ENCODE results near the gene EPHA3.

Gene EPHA3

GRCh38 chr3:89087851-89088250, 19.6 kb upstream of the EPHA3 start:
- DNase-seq (ENCODE audit: extremely low read depth, low read depth), result no peak
- no peak for TF ChIP-seq CTCF (IDR thresholded peaks at IDR 0.05; ENCODE audit: low read depth, low read length)

GRCh38 chr3:89098173-89098572, 9.2 kb upstream of the EPHA3 start:
- no peak for TF ChIP-seq CTCF (IDR thresholded peaks at IDR 0.05; ENCODE audit: low read depth, low read length)
- no peak for DNase-seq (ENCODE audit: extremely low read depth, low read depth)

GRCh38 chr3:89098964-89099585, 8.3 kb upstream of the EPHA3 start:
- peak; percentile 22 for DNase-seq (ENCODE audit: extremely low read depth, low read depth)
- peak; percentile 99 for TF ChIP-seq CTCF (IDR thresholded peaks at IDR 0.05; ENCODE audit: low read depth, low read length)

GRCh38 chr3:89101251-89101650, 6.2 kb upstream of the EPHA3 start:
- no peak for TF ChIP-seq CTCF (IDR thresholded peaks at IDR 0.05; ENCODE audit: low read depth, low read length)
- DNase-seq (ENCODE audit: extremely low read depth, low read depth), result no peak

GRCh38 chr3:89101921-89102320, 5.5 kb upstream of the EPHA3 start:
- no peak for DNase-seq (ENCODE audit: extremely low read depth, low read depth)
- TF ChIP-seq CTCF (IDR thresholded peaks at IDR 0.05; ENCODE audit: low read depth, low read length), result no peak

- no peak for DNase-seq (ENCODE audit: extremely low read depth, low read depth)
- TF ChIP-seq CTCF (IDR thresholded peaks at IDR 0.05; ENCODE audit: low read depth, low read length), result no peak
These were observed 2.9 kb upstream of the EPHA3 start for GRCh38 chr3:89104499-89104898.

GRCh38 chr3:89105503-89105902, 1.9 kb upstream of the EPHA3 start:
- DNase-seq (ENCODE audit: extremely low read depth, low read depth), result no peak
- no peak for TF ChIP-seq CTCF (IDR thresholded peaks at IDR 0.05; ENCODE audit: low read depth, low read length)

Data from AG09319 (cell line).